Fibroblast of lung (primary cell): Measurements from ENCODE around the gene AZI2. TPM values are rescaled to one million over a fixed set of nuclear protein-coding genes. Genes with fewer than 3 reads are reported as not detected.

ENCODE experiments used
- DNase-seq, 2 donors: peaks; one replicate each; pipeline versions ENCODE4 v3.0.0 to v3.0.0-alpha.2; 2010; ENCODE audit warnings: low read depth in 2 of 2
- H2AFZ ChIP-seq: 2 replicates; pipeline ENCODE4 v1.5.1; 2012; ENCODE audit warnings: low read length, control low read depth, inconsistent platforms
- H3K27ac ChIP-seq: 2 replicates; pipeline ENCODE4 v1.5.1; 2011; ENCODE audit warnings: low read length, control low read depth; ENCODE audit not compliant: insufficient read depth
- H3K27me3 ChIP-seq: 2 replicates; pipeline ENCODE4 v1.5.1; 2011; ENCODE audit warnings: mild to moderate bottlenecking, low read length; ENCODE audit not compliant: control insufficient read depth, insufficient read depth
- H3K36me3 ChIP-seq: 2 replicates; pipeline ENCODE4 v1.5.1; 2011; ENCODE audit warnings: low read length; ENCODE audit not compliant: control insufficient read depth, insufficient read depth
- H3K4me1 ChIP-seq: 2 replicates; pipeline ENCODE4 v1.5.1; 2011; ENCODE audit warnings: low read length; ENCODE audit not compliant: control insufficient read depth, insufficient read depth; ENCODE audit errors: extremely low read depth
- H3K4me2 ChIP-seq: 2 replicates; pipeline ENCODE4 v1.5.1; 2011; ENCODE audit warnings: low read length, control low read depth; ENCODE audit not compliant: insufficient read depth; ENCODE audit errors: extremely low read depth
- H3K4me3 ChIP-seq, 4 experiments: fragments of 200-600 bp in 1 of 4; sonication (generic) in 1 of 4; replicated peaks in 1 of 4; 2 replicates each; pipeline ENCODE4 v1.5.1; 2011 to 2016; ENCODE audit warnings: low read length in 4 of 4, low read depth in 3 of 4, mild to moderate bottlenecking in 3 of 4, control low read depth in 2 of 4, inconsistent platforms in 1 of 4, mixed read lengths in 1 of 4; ENCODE audit not compliant: insufficient read depth in 1 of 4; ENCODE audit errors: control extremely low read depth in 1 of 4
- H3K79me2 ChIP-seq: 2 replicates; pipeline ENCODE4 v1.5.1; 2012; ENCODE audit warnings: mild to moderate bottlenecking, low read length, inconsistent platforms; ENCODE audit not compliant: control insufficient read depth, insufficient read depth
- H3K9ac ChIP-seq: 2 replicates; pipeline ENCODE4 v1.5.1; 2011; ENCODE audit warnings: mild to moderate bottlenecking, low read length, control low read depth; ENCODE audit not compliant: insufficient read depth
- H3K9me3 ChIP-seq: 2 replicates; pipeline ENCODE4 v1.5.1; 2012; ENCODE audit warnings: low read depth, low read length; ENCODE audit not compliant: control insufficient read depth, insufficient read depth
- H4K20me1 ChIP-seq: 2 replicates; pipeline ENCODE4 v1.5.1; 2011; ENCODE audit warnings: low read length; ENCODE audit not compliant: control insufficient read depth, insufficient read depth; ENCODE audit errors: extremely low read depth
- CTCF ChIP-seq, 2 donors: IDR thresholded peaks in 1 of 2; conservative IDR thresholded peaks in 1 of 2; 1 replicate in 1 of 2; 2 replicates in 1 of 2; pipeline ENCODE4 v1.5.1; 2011 to 2012; ENCODE audit warnings: low read length in 2 of 2, control low read depth in 1 of 2, inconsistent platforms in 1 of 2, low read depth in 1 of 2, mild to moderate bottlenecking in 1 of 2
- EZH2 ChIP-seq: IDR thresholded peaks from 2 replicates; pipeline ENCODE4 v1.5.1; 2012; ENCODE audit warnings: low read length, control low read depth, mild to moderate bottlenecking; ENCODE audit errors: missing control alignments
- polyA plus RNA-seq, 2 donors: library from polyadenylated mRNA; depleted of rRNA in 1 of 2; stranded (reverse) in 1 of 2; unstranded in 1 of 2; fragments of >200 nt; gene quantifications; 2 replicates each; pipeline ENCODE4 v1.2.1, GENCODE V29; 2011 to 2012; ENCODE audit warnings: missing spikeins in 1 of 2
- total RNA-seq: library from RNA; depleted of rRNA; stranded (reverse); fragments of >200 nt; gene quantifications from 2 replicates; pipeline ENCODE4 v1.2.1, GENCODE V29; 2014

The AZI2 gene
- total and polyA plus RNA-seq, 2 donors (not counting 1 experiment from before 2014, with no cell fraction given): 183 to 202 TPM

GRCh38 chr3:28294667-28295413 lies 53.8 kb downstream of the AZI2 start:
- TF ChIP-seq CTCF (conservative IDR thresholded peaks at IDR 0.05 in 1 of 2, IDR thresholded peaks at IDR 0.05 in 1 of 2; ENCODE audit: low read depth in 1 of 2, low read length in 2 of 2) (no peak), EZH2 (no peak)
- no peak overlapping the region for H2AFZ ChIP-seq
- H3K9me3 ChIP-seq: no peaks in the 10 kb centered on the region
- DNase-seq: no peak
- no peaks in the 10 kb centered on the region for H3K36me3 ChIP-seq
- no peaks in the 10 kb centered on the region for H3K27me3 ChIP-seq
- H4K20me1 ChIP-seq: no peaks in the 10 kb centered on the region
- H3K79me2 ChIP-seq: no peaks in the 10 kb centered on the region
- H3K9ac ChIP-seq: no peak overlapping the region
- no peak overlapping the region for H3K4me3 ChIP-seq
- H3K27ac ChIP-seq: no peak overlapping the region
- H3K4me1 ChIP-seq: no peaks in the 10 kb centered on the region
- H3K4me2 ChIP-seq: no peak overlapping the region

DNA sequence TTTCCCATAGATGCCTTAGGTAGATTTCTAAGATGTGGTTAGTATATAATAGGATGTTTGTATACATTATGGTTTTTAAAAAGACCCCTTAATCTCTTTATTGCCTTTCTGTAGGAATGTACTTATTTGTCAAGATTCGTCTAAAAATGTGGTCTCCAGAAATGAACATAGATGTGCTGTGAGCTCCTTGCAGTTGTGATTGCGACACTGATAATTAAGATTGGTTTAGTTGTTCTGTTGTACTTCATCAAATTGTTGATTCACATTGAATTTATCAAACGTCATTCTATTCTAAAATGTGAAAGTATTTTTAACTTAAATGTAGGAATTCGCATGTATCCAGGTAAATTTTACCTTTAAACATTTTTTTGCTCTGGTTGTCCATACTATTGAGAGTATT lies 56.0 kb downstream of the AZI2 start:
- H3K4me2 ChIP-seq: no peak overlapping the region
- H3K9me3 ChIP-seq: no peaks in the 10 kb centered on the region
- H3K4me1 ChIP-seq: no peaks in the 10 kb centered on the region
- no peaks in the 10 kb centered on the region for H3K36me3 ChIP-seq
- no peak for TF ChIP-seq EZH2
- no peak for TF ChIP-seq CTCF (conservative IDR thresholded peaks at IDR 0.05 in 1 of 2, IDR thresholded peaks at IDR 0.05 in 1 of 2; ENCODE audit: low read depth in 1 of 2, low read length in 2 of 2)
- H3K27ac ChIP-seq: no peak overlapping the region
- no peaks in the 10 kb centered on the region for H3K79me2 ChIP-seq
- no peak overlapping the region for H3K9ac ChIP-seq
- no peak overlapping the region for H3K4me3 ChIP-seq
- H2AFZ ChIP-seq: no peak overlapping the region
- no peaks in the 10 kb centered on the region for H4K20me1 ChIP-seq
- H3K27me3 ChIP-seq: no peaks in the 10 kb centered on the region
- no peak for DNase-seq

DNA sequence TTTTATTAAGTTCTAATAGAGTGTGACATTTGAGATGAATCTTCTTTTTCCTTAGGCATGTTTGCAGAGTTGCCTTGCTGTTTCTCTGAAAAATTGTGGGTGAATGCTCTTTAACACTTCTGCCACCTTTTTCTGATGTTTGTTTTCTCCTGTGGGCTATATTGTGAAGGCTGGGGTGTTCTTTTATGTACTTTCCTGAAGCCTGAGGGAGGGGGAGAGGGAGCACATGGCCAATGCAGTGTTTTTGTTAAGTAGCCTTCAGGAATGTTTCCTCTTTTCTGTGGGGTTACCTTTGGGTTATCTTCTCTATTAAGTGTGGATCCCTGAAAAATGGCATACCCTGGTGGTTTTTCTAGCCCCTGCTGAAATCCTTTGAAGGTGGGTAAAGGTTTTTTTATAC lies 57.0 kb downstream of the AZI2 start:
- TF ChIP-seq EZH2: no peak
- no peak for TF ChIP-seq CTCF (conservative IDR thresholded peaks at IDR 0.05 in 1 of 2, IDR thresholded peaks at IDR 0.05 in 1 of 2; ENCODE audit: low read depth in 1 of 2, low read length in 2 of 2)
- Histone ChIP-seq H3K27me3 (no peaks in the 10 kb centered on the region), H3K4me2 (no peak overlapping the region), H3K9me3 (no peaks in the 10 kb centered on the region), H3K4me1 (no peaks in the 10 kb centered on the region), H3K9ac (no peak overlapping the region), H2AFZ (no peak overlapping the region), H4K20me1 (no peaks in the 10 kb centered on the region), H3K36me3 (no peaks in the 10 kb centered on the region), H3K79me2 (no peaks in the 10 kb centered on the region), H3K27ac (no peak overlapping the region), H3K4me3 (no peak overlapping the region)
- no peak for DNase-seq
